Uterus (tissue), 2 donors: Measurements from ENCODE around the gene PPP2R3A.

ENCODE experiments used
- CTCF ChIP-seq, 4 experiments: fragments of 200-600 bp in 2 of 4; fragments of 450-650 bp in 2 of 4; sonication (generic) in 2 of 4; IDR thresholded peaks; one replicate each; pipeline ENCODE4 v1.5.1; 2016 to 2019; ENCODE audit warnings: antibody characterized with exemption in 4 of 4, mild to moderate bottlenecking in 2 of 4, moderate library complexity in 1 of 4
- POLR2A ChIP-seq, 2 donors: fragments of 450-650 bp; IDR thresholded peaks; one replicate each; pipeline ENCODE4 v1.6.1; 2016; ENCODE audit warnings: antibody characterized with exemption in 2 of 2, mild to moderate bottlenecking in 1 of 2, moderate library complexity in 1 of 2

- TF ChIP-seq CTCF (IDR thresholded peaks at IDR 0.05) = peak in 1 of 4 experiments; percentile 15
- no peak for TF ChIP-seq POLR2A (IDR thresholded peaks at IDR 0.05)
Observed at GRCh38 chr3:136195258-136196063, 229.9 kb downstream of the PPP2R3A start.
